ENCODE measurements around the gene GPC3. TPM values are rescaled to one million over a fixed set of nuclear protein-coding genes. Genes with fewer than 3 reads are reported as not detected.

Gene GPC3
- total RNA-seq, 1 donor from 2014 or later: not detected

- no peak for DNase-seq (ENCODE audit: low read depth in 2 of 2)
These were observed 137.9 kb downstream of the GPC3 start for GRCh38 chrX:133847340-133847994.

- no peak for DNase-seq (ENCODE audit: low read depth in 2 of 2)
These were observed 139.1 kb downstream of the GPC3 start for GRCh38 chrX:133846311-133846710.

GRCh38 chrX:133840415-133840814, 145.0 kb downstream of the GPC3 start:
- no peak for DNase-seq (ENCODE audit: low read depth in 2 of 2)

- peak in 1 of 2 donors; percentile 25 for DNase-seq (ENCODE audit: low read depth in 2 of 2)
These were observed 146.4 kb downstream of the GPC3 start for GRCh38 chrX:133838761-133839676.

- DNase-seq (ENCODE audit: low read depth in 2 of 2): no peak
These were observed 148.3 kb downstream of the GPC3 start for GRCh38 chrX:133837091-133837490.

GRCh38 chrX:133836561-133836960, 148.8 kb downstream of the GPC3 start:
- DNase-seq (ENCODE audit: low read depth in 2 of 2): no peak

- DNase-seq (ENCODE audit: low read depth in 2 of 2): no peak
These were observed 150.6 kb downstream of the GPC3 start for GRCh38 chrX:133834771-133835170.

- no peak for DNase-seq (ENCODE audit: low read depth in 2 of 2)
These were observed 165.8 kb downstream of the GPC3 start for GRCh38 chrX:133819546-133819945.

GRCh38 chrX:133818019-133818418, 167.4 kb downstream of the GPC3 start:
- no peak for DNase-seq (ENCODE audit: low read depth in 2 of 2)

- no peak for DNase-seq (ENCODE audit: low read depth in 2 of 2)
These were observed 169.9 kb downstream of the GPC3 start for GRCh38 chrX:133815496-133815895.

GRCh38 chrX:133813971-133814370, 171.4 kb downstream of the GPC3 start:
- no peak for DNase-seq (ENCODE audit: low read depth in 2 of 2)

GRCh38 chrX:133812402-133812801, 173.0 kb downstream of the GPC3 start:
- no peak for DNase-seq (ENCODE audit: low read depth in 2 of 2)

GRCh38 chrX:133810925-133811324, 174.5 kb downstream of the GPC3 start:
- DNase-seq (ENCODE audit: low read depth in 2 of 2): no peak

GRCh38 chrX:133804072-133804471, 181.3 kb downstream of the GPC3 start:
- no peak for DNase-seq (ENCODE audit: low read depth in 2 of 2)

GRCh38 chrX:133796282-133796681, 189.1 kb downstream of the GPC3 start:
- no peak for DNase-seq (ENCODE audit: low read depth in 2 of 2)

GRCh38 chrX:133794126-133794525, 191.3 kb downstream of the GPC3 start:
- no peak for DNase-seq (ENCODE audit: low read depth in 2 of 2)

GRCh38 chrX:133793626-133794025, 191.8 kb downstream of the GPC3 start:
- DNase-seq (ENCODE audit: low read depth in 2 of 2): no peak

- DNase-seq (ENCODE audit: low read depth in 2 of 2): peak; percentile 58 to 67
These were observed 193.0 kb downstream of the GPC3 start for GRCh38 chrX:133792198-133792953.

- no peak for DNase-seq (ENCODE audit: low read depth in 2 of 2)
These were observed 195.6 kb downstream of the GPC3 start for GRCh38 chrX:133789829-133790228.

- no peak for DNase-seq (ENCODE audit: low read depth in 2 of 2)
These were observed 199.0 kb downstream of the GPC3 start for GRCh38 chrX:133786382-133786781.

- no peak for DNase-seq (ENCODE audit: low read depth in 2 of 2)
These were observed 202.1 kb downstream of the GPC3 start for GRCh38 chrX:133783274-133783673.

- no peak for DNase-seq (ENCODE audit: low read depth in 2 of 2)
These were observed 204.2 kb downstream of the GPC3 start for GRCh38 chrX:133781174-133781573.
